ENCODE data around the gene SLC6A11.

The SLC6A11 gene

GRCh38 chr3:10792208-10792607, 23.8 kb upstream of the SLC6A11 start:
- FAIRE-seq, result no peak

- no peak for FAIRE-seq
These were observed 17.2 kb upstream of the SLC6A11 start for GRCh38 chr3:10798600-10799367.

GRCh38 chr3:10804183-10804648, 11.8 kb upstream of the SLC6A11 start:
- FAIRE-seq, result no peak

GRCh38 chr3:10806006-10806405, 10.0 kb upstream of the SLC6A11 start:
- FAIRE-seq, result no peak

- no peak for FAIRE-seq
These were observed 7.8 kb upstream of the SLC6A11 start for GRCh38 chr3:10808130-10808735.

- FAIRE-seq, result no peak
These were observed 7.1 kb upstream of the SLC6A11 start for GRCh38 chr3:10808974-10809373.

GRCh38 chr3:10810376-10810775, 5.7 kb upstream of the SLC6A11 start:
- no peak for FAIRE-seq

- no peak for FAIRE-seq
These were observed 2.6 kb upstream of the SLC6A11 start for GRCh38 chr3:10813425-10813824.

GRCh38 chr3:10814623-10815022, 1.4 kb upstream of the SLC6A11 start:
- FAIRE-seq, result no peak

- FAIRE-seq, result no peak
These were observed 541 bp upstream of the SLC6A11 start for GRCh38 chr3:10815487-10815886.

GRCh38 chr3:10816863-10817253, 830 bp downstream of the SLC6A11 start:
- no peak for FAIRE-seq

GRCh38 chr3:10817506-10817905, 1.5 kb downstream of the SLC6A11 start:
- no peak for FAIRE-seq

- FAIRE-seq, result no peak
These were observed 6.0 kb downstream of the SLC6A11 start for GRCh38 chr3:10822055-10822454.

GRCh38 chr3:10822708-10823515, 6.9 kb downstream of the SLC6A11 start:
- no peak for FAIRE-seq

- FAIRE-seq, result no peak
These were observed 7.4 kb downstream of the SLC6A11 start for GRCh38 chr3:10823516-10823818.

GRCh38 chr3:10824468-10824867, 8.4 kb downstream of the SLC6A11 start:
- no peak for FAIRE-seq

GRCh38 chr3:10833855-10834414, 17.9 kb downstream of the SLC6A11 start:
- no peak for FAIRE-seq

GRCh38 chr3:10834951-10835350, 18.9 kb downstream of the SLC6A11 start:
- no peak for FAIRE-seq

- no peak for FAIRE-seq
These were observed 19.4 kb downstream of the SLC6A11 start for GRCh38 chr3:10835406-10835805.

GRCh38 chr3:10836676-10837075, 20.6 kb downstream of the SLC6A11 start:
- FAIRE-seq, result no peak

GRCh38 chr3:10837849-10838248, 21.8 kb downstream of the SLC6A11 start:
- FAIRE-seq, result no peak

- no peak for FAIRE-seq
These were observed 23.1 kb downstream of the SLC6A11 start for GRCh38 chr3:10839167-10839566.

- FAIRE-seq, result no peak
These were observed 25.1 kb downstream of the SLC6A11 start for GRCh38 chr3:10841100-10841499.

GRCh38 chr3:10843378-10843777, 27.4 kb downstream of the SLC6A11 start:
- FAIRE-seq, result no peak

Measured in A204.1 (cell line).